ENCODE data around the gene SEZ6.

DNA sequence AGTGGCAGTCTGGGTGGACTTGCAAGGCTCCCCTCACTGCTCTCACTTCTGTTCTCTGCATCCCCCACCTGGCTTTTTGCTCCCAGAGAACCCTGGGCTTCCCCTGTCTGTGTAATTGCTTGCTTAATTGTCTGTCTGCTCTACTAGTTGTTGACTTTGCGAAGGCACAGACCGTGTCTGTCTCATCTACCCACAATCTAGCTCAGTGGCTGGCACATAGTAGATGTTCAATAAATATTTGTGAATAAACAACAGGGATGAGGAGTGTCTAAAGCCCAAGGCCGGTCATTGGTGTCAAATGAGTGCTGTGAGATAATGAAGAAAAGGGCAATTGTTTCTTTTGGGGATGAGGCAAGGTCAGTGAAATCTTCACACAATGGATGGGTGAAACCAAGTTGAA, 2.8 kb upstream of the SEZ6 start:
- TF ChIP-seq, protein P1, sequence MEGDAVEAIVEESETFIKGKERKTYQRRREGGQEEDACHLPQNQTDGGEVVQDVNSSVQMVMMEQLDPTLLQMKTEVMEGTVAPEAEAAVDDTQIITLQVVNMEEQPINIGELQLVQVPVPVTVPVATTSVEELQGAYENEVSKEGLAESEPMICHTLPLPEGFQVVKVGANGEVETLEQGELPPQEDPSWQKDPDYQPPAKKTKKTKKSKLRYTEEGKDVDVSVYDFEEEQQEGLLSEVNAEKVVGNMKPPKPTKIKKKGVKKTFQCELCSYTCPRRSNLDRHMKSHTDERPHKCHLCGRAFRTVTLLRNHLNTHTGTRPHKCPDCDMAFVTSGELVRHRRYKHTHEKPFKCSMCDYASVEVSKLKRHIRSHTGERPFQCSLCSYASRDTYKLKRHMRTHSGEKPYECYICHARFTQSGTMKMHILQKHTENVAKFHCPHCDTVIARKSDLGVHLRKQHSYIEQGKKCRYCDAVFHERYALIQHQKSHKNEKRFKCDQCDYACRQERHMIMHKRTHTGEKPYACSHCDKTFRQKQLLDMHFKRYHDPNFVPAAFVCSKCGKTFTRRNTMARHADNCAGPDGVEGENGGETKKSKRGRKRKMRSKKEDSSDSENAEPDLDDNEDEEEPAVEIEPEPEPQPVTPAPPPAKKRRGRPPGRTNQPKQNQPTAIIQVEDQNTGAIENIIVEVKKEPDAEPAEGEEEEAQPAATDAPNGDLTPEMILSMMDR (IDR thresholded peaks at IDR 0.05 in 4 of 5, conservative IDR thresholded peaks at IDR 0.05 in 1 of 5), result no peak
- TF ChIP-seq POLR2A (IDR thresholded peaks at IDR 0.05), result no peak

Measured in gastrocnemius medialis (tissue), 4 donors.